Germinal center (tissue), 1 donor: ENCODE measurements around the gene FBXL7.

Source experiments
- DNase-seq: peaks from one replicate; pipeline ENCODE4 v3.0.0; 2012; ENCODE audit warnings: mixed read lengths, low spot score

Gene FBXL7

DNA sequence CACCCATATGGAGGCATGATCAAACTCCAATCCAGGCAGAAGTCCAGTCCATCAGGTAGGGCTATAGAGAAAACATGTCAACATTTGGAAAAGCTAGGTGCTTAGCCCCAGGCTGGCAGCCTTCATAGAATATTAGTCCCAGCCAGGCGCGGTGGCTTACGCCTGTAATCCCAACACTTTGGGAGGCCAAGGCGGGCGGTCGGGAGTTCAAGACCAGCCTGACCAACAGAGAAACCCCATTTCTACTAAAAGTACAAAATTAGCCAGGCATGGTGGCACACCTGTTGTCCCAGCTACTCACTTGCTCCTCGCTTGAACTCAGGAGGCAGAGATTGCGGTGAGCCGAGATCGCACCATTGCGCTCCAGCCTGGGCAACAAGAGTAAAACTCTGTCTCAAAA, 393.9 kb downstream of the FBXL7 start:
- no peak for DNase-seq

DNA sequence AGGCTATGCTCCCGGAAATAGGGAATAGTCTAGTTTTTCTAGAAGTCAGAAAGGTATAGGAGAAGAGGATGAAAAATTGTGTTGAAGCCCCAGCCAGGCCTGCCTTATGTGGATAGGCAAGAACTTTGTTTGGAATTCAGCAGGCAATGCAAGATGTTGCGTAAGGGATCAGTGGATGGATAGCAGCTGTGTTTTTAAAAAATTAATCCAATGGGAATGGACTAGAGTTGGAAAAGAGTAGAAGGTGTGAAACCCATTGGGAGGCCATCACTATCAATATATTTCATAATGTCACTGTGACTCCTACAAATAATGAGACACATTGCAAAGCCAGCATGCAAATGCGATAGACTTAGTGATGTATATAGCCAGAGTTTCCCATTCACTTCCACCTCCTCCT, 397.7 kb downstream of the FBXL7 start:
- no peak for DNase-seq

DNA sequence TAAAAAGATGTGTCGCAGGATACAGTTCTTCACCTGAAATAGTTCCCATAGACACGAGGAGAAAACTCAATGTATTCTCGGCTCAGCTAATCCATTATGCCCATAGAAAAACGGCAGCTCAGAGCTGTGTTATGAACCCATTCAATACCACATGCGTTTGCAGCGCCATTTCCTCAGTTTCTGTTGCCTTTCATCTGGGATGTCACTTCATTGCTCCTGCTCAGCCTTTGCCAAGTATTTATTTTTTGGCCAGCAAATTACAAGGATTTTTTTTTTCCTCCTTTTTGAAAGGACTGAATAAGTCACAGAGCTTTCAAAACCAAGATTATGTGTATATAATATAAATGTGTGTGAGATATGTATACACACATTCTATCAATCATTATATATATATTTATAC, 398.7 kb downstream of the FBXL7 start:
- DNase-seq = no peak

DNA sequence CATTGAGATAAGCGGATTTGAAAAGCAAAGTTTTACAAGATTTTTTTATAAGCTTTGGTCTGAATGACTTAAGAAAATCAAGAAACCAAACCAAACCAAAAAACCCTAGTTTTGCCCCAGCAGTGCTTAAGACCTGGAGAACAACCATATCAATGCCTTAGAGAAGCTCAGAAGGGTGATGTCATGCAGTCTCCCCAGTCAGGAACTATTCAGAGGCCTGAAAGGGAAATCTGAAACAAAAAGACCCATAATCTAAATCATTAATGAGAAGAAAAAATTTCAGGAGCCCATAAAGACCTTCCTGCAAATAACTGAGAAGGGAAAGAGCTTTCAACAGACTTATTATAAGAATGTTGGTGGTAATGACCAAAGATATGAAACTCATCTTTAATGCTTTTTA, 399.5 kb downstream of the FBXL7 start:
- no peak for DNase-seq

DNA sequence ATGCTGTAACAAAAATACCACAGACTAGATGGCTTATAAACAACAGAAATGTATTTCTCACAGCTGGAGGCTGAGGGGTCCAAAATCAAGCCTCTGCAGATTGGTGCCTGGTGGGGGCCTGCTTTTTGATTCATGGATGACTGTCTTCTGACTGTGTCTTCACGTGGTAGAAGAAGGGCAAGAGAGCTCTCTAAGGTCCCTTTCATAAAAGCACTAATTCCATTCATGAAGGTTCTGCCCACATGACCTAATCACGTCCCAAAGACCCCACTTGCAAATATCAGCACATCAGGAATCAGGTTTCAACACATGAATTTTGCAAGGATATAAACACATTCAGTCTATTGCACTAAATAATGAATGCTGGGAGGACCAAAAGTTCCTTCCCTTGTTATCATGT, 401.2 kb downstream of the FBXL7 start:
- DNase-seq = no peak

DNA sequence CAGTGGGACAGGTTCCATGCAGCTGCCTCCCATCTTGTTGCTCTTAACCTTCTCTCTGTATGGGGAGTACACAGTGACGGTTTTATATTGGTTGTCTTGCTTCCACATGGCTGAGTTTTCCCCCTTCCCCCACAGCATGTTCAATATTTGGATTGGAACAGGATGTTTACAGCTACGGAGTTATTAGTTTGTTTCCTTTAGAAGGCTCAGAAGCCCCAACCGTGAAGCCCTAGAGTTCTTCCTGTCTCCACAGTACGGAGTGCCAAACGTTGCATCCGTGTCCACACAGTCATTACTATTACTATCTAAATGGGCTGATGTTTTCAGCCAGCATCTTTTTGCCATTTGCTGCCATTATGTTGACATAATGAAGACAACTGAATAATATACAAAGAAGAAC, 402.1 kb downstream of the FBXL7 start:
- DNase-seq = no peak

DNA sequence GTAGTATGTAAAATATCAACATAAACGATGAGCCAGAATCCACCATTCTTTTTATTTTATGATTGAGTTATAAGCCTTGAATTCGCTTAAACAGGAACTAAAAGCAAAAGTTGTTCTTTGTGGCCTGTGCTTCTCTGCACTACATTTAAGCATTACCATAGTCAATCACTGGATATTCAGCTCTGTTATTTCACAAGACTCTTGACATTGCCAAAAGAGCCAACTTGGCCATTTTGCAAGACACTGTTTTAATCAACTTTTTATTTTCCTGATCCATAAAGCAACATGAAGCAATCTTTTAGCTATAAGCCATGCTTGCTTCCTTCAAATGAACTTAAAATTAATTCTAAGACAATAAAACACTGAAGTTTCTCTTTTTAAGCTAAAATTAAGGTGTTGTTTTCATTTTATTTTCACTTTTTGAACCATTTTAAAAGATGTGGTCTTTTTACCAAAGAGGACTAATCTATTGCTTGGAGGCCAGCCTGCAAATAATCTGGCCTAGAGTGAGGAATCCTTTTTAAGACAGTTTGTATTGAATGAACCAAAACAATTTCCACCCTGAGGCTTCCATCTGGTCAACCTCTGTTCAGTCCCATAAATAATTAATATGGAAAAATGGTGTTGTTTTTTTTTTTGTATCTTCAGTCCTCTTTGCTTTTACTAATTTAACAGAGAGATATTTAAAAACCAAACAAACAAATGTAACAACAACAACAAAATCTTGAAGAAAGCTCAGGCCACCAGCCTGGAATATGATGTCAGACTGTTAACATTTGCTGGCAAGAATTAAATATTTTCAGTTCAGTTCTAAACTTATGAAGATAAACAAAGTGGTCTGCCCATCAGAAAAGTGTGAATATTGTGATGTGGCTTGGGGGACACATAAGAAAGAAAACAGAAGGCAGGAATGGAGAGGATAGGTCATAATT, 405.2 kb downstream of the FBXL7 start:
- no peak for DNase-seq

DNA sequence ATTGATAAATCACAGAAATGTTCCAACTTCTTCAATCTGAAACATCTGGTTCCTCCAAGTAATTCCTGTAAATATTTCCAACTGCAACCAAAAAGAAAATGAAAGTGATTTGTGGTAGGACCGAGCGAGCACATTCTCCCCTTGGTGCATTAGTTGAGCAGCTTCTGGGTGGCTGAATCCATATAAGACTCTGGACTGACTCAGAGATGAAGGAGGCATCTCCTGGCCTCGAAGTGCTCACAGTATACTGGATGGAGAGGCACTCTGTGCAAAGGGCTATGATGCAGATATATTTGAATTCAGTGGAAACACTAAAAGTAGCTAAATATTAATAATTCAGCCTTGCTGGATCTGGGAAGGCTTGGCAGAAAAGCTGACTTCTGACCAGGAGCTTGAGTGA, 414.7 kb downstream of the FBXL7 start:
- no peak for DNase-seq

DNA sequence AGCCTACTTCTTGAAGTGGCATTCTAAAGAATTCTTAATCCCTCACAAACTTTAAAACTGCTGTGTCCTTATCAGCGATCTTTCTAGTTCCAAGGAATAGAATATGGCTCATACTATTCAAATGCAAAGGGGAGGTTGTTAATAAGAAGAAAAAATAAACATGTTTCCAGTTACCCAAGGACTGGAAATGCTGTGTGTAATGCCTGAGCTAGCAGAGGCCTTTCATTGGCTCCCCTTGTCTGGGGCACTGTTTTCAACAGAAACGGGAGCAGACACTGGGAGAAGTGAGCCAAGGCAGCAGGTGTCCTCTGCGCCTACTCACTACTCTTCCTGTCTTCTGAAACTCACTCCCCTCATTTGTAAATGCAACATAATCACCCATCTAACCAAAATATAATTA, 426.6 kb downstream of the FBXL7 start:
- no peak for DNase-seq

GRCh38 chr5:15927710-15928380, 427.9 kb downstream of the FBXL7 start:
- no peak for DNase-seq

DNA sequence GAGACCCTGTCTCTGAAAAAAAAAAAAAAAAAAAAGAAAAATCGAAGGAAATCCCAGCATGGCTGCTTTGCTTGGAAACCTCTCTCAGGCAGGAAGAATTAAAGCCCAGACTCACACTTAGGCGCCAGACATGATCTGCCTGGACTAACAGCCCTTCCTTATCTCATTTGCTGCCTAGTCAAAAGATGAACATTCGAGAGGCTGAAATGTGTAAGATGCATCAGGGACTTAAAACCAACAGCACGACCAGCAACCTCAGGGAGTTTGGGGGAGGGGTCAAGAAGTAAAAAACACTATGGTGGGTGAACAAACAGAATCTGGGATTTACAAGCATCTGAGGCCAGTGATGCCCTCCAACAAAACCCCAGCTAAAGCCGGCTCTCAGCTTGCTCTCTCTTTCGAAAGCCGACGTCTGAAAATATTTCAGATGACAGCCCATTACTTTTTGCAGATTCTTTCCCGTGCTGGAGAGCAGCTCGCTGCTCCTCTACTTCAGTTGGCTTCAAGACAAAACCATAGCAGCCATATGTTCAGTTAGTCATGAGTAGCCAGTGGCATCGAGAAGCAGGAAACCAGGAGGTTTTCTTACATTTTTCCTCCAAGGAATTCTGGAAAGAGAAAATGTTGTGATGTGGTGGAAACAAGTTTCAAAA, 429.8 kb downstream of the FBXL7 start:
- no peak for DNase-seq

- DNase-seq = no peak
Measured at GRCh38 chr5:15932066-15932465, 432.1 kb downstream of the FBXL7 start.

GRCh38 chr5:15933259-15934207, 433.6 kb downstream of the FBXL7 start:
- no peak for DNase-seq

- DNase-seq = no peak
Measured at GRCh38 chr5:15936505-15937245, 436.7 kb downstream of the FBXL7 start.

GRCh38 chr5:15937708-15938107, 437.7 kb downstream of the FBXL7 start:
- no peak for DNase-seq

DNA sequence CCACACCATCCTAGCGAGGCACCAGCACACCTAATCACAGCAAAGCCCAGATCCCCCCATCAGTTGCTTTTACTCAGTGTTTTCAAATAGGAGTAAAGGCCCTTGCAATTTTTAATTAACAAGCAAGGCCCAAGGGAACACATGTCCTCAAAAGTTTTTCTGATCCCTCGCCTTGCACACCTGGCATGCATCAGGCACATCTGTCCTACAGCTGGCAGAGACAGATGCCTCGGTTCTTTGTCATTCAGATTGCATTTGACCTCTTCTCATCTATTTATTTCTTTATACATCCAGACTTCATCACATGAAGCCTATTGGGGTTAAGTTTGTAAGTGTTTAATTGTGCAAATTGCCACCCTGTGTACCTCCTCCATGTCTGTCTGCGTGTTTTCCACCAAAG, 438.2 kb downstream of the FBXL7 start:
- no peak for DNase-seq

GRCh38 chr5:15938961-15939360, 439.0 kb downstream of the FBXL7 start:
- no peak for DNase-seq

GRCh38 chr5:15940905-15941304, 440.9 kb downstream of the FBXL7 start:
- no peak for DNase-seq

- DNase-seq = no peak
Measured at GRCh38 chr5:15943487-15943886, 443.5 kb downstream of the FBXL7 start.

DNA sequence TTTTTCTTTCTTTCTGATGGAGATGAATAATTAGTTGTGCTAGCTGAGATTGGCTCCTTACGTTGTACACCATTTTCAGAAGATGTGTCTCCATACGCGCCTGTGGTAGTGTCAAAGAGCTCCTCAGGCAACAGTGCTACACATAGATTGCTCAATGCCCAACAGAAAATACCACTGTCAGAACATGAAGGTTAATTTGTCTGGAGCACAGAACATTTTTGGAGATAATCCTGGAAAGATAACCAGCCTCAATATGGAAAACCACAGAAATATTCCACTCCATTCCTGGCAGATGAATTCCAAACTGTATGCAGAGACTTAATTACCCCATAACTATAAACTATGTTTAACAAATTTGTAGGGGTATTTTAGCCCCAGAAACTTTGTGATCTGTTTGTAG, 446.0 kb downstream of the FBXL7 start:
- no peak for DNase-seq

DNA sequence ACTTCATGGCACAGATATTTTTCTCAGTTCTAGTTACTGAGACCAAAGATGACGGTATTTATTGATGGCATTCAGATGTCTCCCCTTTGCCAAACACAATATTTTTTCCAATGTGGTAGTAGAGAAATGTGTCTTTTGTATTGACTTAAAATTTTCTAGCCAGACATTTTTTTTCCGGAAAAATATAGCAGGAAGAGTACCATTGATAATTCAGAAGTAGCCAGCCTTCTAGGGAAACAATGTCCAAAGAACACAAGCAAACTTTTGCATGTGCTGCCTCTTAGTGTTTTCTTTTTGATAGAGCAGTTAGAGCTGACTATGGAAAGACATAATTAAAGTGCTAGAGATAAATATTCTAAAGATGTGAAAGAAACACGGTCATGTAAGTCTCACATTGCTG, 448.2 kb downstream of the FBXL7 start:
- DNase-seq = no peak
